ENCODE measurements around the gene RNU6-1. TPM values are rescaled to one million over a fixed set of nuclear protein-coding genes. Genes with fewer than 3 reads are reported as not detected.

The RNU6-1 gene
- total RNA-seq, 1 donor from 2014 or later: not detected

- TF ChIP-seq CTCF (conservative IDR thresholded peaks at IDR 0.05; ENCODE audit: low read depth, low read length): no peak
- no peak for DNase-seq (ENCODE audit: low read depth)
- no peak overlapping the region for H3K4me3 ChIP-seq (ENCODE audit: low read depth, low read length)
Observed at GRCh38 chr15:67883234-67883773, 43.5 kb upstream of the RNU6-1 start.

DNA sequence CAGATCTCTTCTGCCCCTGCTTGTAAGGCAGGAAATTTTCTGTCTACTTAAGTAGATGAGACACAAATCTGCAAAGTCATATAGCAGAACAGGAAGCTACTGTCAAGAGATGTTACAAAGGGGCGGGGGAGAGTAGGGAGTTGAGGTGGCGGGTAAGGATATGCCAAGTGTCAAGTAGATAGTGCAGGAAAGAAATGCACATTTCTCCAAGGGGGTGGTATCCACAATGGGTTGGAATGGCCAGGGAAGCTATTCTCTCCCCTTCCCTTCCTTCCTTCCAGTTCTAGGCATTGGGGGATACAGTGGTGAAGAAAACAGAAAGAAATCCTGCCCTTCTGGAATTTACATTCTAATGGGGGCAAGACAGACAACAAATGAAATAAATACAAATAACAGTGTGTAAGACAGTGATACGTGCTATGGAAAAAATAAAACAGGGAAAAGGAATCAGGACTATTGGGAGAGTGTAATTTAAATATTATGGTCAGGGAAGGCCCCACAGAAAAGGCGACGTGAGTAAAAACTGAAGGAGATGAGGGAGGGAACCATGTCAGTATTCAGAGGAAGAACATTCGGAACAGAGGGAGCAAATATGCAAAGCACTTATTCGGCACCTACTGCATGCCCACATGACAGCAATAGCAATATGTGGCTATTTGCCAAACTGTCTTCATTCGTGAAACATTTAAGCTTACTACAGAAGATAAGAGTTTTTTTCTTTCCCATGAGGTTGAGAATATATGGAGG is 42.8 kb upstream of the RNU6-1 start:
- H3K4me3 ChIP-seq (ENCODE audit: low read depth, low read length): no peak overlapping the region
- TF ChIP-seq CTCF (conservative IDR thresholded peaks at IDR 0.05; ENCODE audit: low read depth, low read length): no peak
- no peak for DNase-seq (ENCODE audit: low read depth)

GRCh38 chr15:67880651-67881182 is 40.9 kb upstream of the RNU6-1 start:
- no peak for DNase-seq (ENCODE audit: low read depth)
- no peak for TF ChIP-seq CTCF (conservative IDR thresholded peaks at IDR 0.05; ENCODE audit: low read depth, low read length)
- no peak overlapping the region for H3K4me3 ChIP-seq (ENCODE audit: low read depth, low read length)

- H3K4me3 ChIP-seq (ENCODE audit: low read depth, low read length): no peak overlapping the region
- DNase-seq (ENCODE audit: low read depth): no peak
- TF ChIP-seq CTCF (conservative IDR thresholded peaks at IDR 0.05; ENCODE audit: low read depth, low read length): no peak
Observed at GRCh38 chr15:67879440-67880129, 39.7 kb upstream of the RNU6-1 start.

DNA sequence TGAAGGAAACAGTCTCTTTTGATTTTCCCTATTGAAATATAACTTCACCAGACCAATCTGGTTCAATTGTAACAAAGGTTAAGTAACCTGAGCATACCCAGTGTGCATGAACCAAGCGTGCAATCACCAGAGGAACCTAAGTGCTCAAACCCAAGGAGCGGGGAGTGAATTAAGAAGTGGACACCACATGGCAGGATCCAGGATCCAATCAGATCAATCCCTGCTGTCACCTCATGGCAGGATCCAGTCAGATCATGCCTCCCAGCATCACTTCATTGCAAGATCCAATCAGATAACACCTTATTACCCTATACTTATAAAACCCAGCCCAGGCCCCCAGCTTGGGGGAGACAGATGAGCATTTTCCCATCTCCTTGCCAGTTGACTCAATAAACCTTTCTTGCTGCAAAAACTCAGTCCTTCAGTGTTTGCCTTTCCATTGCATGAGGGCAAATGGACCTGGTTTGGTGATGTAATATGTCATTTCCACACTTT is 38.9 kb upstream of the RNU6-1 start:
- no peak for DNase-seq (ENCODE audit: low read depth)
- no peak overlapping the region for H3K4me3 ChIP-seq (ENCODE audit: low read depth, low read length)
- no peak for TF ChIP-seq CTCF (conservative IDR thresholded peaks at IDR 0.05; ENCODE audit: low read depth, low read length)

GRCh38 chr15:67873777-67874176 is 33.9 kb upstream of the RNU6-1 start:
- no peak for DNase-seq (ENCODE audit: low read depth)
- no peak for TF ChIP-seq CTCF (conservative IDR thresholded peaks at IDR 0.05; ENCODE audit: low read depth, low read length)
- H3K4me3 ChIP-seq (ENCODE audit: low read depth, low read length): no peak overlapping the region
